ENCODE measurements around the gene NOXA1. TPM values are rescaled to one million over a fixed set of nuclear protein-coding genes. Genes with fewer than 3 reads are reported as not detected.

NOXA1 gene
- total and polyA plus RNA-seq, 9 of the 15 experiments (the other 6 are each of a cell fraction or from before 2014, with no cell fraction given): 0.07 to 1.2 (median 0.20) TPM; not detected in 4

GRCh38 chr9:137482094-137482781 lies 59.0 kb downstream of the NOXA1 start (continued):
- TF ChIP-seq SMARCB1 (IDR thresholded peaks at IDR 0.05; ENCODE audit: insufficient read length, low read depth) (no peak), NCOR1 (IDR thresholded peaks at IDR 0.05) (no peak; the same call in 1 of the 2 replicates), XRCC4 (IDR thresholded peaks at IDR 0.05; ENCODE audit: extremely low read depth, insufficient read depth, insufficient read length) (no peak), ZNF347 (CRISPR knock-in tag; IDR thresholded peaks at IDR 0.05; ENCODE audit: low read depth) (no peak), TCF3 (CRISPR knock-in tag; IDR thresholded peaks at IDR 0.05) (no peak; the same call in 1 of the 2 replicates), RBBP5 (IDR thresholded peaks at IDR 0.05; ENCODE audit: borderline replicate concordance, insufficient read depth, low read length, poor library complexity, severe bottlenecking) (peak; percentile 51), TRIM28 (IDR thresholded peaks at IDR 0.05) (no peak), FOXK1 (CRISPR knock-in tag; IDR thresholded peaks at IDR 0.05; ENCODE audit: borderline replicate concordance) (no peak), ZNF778 (CRISPR knock-in tag; IDR thresholded peaks at IDR 0.05) (no peak), BCLAF1 (IDR thresholded peaks at IDR 0.05; ENCODE audit: borderline replicate concordance in 1 of 2, control insufficient read depth in 1 of 2, low read depth in 2 of 2, low read length in 1 of 2) (no peak), CHD2 (IDR thresholded peaks at IDR 0.05; ENCODE audit: low read depth, low read length) (no peak), ZBTB40 (IDR thresholded peaks at IDR 0.05) (0 out of 2 replicates have a peak, but pooled peaks have one; percentile 25), ZBTB40 (CRISPR knock-in tag; IDR thresholded peaks at IDR 0.05) (no peak), ZNF57 (CRISPR knock-in tag; IDR thresholded peaks at IDR 0.05) (no peak), PHTF2 (CRISPR knock-in tag; IDR thresholded peaks at IDR 0.05) (no peak)
